Amniotic epithelial cell (primary cell): Measurements from ENCODE around the gene PCDH9.

ENCODE experiments used
- DNase-seq: peaks from one replicate; pipeline ENCODE4 v3.0.0-alpha.2; 2010; ENCODE audit warnings: low read depth

Gene PCDH9

DNA sequence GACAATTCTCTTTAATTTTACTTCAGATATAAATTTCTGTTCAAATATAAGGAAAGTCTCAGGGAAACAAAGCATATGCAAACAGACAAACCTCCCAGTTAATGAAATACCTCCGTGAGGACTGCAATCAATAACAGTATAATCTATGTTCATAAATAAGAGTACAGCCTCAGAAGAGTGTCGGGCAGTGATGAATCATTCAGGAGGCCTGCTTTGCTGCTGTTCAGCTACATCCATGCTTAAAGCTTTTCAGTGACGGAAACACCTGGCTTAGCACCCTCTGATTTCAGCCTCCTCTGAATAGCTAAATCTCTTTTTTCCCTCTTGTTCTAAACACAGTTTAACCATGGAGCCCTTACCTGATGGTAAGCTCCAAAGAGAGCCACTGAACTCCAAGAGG is 69.0 kb downstream of the PCDH9 start:
- peak; percentile 28 for DNase-seq

DNA sequence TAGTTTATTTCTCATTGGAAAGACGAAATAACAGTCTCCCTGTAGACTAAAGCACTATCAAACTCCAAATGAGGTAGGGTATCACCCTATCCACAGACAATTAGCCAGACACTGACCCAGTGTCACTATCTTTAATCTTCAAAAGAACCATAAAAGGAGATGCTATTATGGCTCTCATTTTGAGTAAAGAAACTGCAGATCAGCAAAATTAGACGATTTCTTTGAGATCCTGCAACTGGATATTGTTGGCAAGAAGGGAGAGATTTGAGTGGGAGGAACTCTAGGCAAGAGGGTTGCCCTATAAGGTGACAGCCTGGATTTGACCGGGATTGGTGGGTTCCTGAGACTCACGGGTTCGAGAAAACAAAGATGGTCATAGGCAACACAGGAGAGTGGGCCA is 71.2 kb downstream of the PCDH9 start:
- DNase-seq = no peak

DNA sequence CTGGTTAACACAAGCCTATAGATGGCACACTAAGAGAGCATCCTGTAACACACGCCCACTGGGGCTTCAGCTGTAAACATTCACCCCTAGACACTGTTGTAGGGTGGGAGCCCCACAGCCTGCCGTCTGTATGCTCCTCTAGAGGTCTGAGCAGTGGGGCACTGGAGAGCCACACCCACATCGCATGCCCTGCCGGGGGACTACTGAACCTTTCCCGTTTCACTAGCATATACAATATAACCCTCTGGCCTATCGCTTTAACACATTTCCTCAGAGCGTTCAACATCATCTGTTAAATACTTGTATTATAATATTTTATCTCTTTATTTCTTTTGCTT is 73.4 kb downstream of the PCDH9 start:
- no peak for DNase-seq

DNA sequence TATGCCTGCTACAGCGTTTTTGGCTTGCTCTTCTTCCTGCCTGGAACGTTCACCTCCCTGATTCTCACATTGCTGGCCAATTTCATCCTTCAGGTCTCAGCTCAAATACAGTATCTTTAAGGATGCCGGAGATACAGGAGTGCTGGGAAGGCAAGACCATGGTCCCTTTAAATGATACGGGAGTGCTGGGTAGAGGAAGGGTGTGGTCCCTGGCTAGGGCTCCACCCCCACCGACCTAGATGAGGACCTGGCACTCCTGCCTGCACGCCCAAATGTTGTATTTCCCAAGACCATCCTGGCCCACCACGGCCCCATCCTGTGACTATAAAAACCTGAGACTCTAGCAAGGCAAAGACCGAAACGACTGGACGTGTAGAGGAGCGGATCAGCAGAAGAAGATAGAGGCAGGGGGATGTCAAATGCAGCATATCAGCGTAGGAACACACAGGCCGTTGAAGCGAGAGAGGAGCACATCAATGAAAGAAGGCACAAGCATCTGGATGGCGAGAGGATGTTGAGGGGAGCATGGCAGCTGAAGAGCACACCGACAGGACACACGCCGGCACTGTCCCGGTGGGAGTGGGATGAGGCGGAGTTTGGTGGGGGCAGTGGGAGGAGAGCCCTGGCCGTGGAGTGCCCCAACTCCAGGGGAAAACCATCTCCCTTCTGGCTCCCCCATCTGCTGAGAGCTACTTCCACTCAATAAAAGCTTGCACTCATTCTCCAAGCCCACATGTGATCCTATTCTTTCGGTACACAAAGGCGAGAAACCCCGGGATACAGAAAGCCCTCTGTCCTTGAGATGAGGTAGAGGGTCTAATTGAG is 74.0 kb downstream of the PCDH9 start:
- no peak for DNase-seq

DNA sequence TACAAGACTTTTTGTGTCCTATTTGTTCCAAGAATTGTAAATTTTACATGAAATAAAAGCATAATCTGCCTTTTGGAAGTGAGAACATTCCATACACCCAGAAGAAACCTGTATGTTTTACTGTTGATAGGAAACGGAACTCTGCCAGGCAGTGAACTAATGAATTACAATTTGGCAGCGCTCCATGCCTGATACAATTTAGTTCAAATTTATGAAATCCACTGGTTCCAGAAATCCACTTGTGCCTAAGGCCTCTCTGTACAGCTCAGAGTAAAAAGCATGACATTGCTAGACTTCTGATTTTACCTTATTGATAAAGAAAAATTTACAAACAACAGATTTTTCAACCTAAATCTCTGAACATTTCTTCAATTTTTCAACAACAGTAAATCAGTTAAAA is 78.1 kb downstream of the PCDH9 start:
- DNase-seq = no peak

DNA sequence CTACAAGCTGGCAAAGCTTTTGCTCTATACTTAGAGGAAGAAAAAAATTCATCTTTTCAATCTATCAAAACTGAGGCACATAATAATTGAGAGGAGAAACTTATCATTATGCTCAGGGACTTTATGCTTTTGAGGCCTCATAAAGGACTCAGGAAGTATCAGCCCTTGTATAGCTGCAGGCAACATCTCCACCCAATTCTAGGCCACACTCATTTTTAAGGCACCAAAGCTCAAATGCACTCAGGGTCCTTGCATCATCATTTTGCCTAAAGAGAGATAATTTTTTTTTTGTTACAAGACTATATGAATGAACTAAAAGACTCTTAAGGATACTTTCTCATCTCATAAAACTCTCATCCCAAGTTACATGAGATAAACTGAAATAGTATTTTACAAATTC is 78.5 kb downstream of the PCDH9 start:
- no peak for DNase-seq

DNA sequence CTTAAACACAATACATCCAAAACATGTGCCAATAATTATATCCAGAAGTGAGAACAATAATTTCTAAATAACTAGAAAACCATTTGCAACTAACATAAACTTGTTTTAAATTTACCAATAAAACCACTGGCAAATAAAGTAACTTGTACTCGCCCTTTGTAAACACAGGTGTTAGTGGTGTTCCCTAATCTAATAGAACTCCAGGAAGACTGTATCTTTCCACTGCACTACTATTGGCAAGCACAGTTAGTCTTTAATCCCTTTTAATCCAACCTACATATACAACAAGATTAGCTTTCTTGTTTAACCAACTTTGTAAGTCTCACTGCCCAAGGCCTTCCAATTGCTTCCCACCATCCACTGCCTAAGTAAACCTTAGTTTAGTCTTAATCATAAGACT is 79.5 kb downstream of the PCDH9 start:
- no peak for DNase-seq

DNA sequence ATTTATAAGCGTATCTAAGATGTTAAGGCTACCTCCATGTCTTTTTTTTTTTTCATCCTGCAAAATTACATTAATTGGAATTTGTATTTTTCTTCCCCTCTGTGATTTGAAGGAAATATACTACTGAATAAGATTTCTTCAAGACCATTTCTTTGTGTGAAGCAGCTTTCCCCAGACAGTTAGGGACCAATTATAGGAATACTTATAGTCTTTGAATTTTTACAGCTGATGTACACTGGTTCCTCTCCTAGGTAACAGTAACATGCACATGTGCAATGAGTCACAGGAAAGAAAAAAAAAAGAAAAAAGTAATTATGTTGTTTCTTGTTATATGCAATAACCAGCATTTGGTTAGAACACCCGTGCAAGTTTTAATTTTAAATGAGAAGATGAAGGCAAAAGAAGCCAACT is 82.0 kb downstream of the PCDH9 start:
- peak; percentile 54 for DNase-seq

DNA sequence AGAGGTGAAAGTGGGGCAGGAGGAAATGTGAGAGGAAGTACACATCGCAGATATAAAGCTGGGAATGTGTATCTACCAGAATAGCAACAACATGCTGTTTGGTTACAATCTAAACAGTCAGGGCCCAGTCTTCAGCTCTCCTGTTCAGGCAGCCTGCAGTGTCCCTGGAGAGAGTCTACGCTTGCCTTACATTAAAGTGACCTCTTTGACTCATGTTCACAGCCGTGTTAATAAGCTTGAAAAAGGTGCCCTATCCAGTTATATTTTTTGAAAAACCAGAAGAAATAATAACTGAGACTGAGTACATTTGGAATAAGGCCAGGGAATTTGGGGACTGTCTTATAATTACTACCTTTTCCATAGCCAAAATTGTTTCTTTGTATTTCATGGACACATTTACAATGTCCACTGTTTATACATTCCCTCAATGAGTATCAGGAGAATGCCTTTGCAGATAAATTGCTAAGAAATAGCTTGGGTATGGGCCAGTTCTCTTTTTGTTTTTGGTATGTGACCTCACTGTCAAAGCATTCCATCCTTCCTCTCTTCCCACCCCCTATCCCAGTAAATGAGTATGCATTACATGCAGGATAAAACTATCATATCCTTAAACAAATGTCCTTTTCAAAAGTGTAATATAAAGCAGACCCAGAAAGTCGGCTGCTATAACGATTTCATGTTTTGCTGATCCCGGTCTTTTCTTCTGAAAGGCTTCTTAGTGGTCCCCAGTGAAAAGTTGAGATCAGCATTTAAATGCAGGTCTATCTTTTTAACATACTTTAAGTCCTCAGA is 82.6 kb downstream of the PCDH9 start:
- DNase-seq = peak; percentile 48

DNA sequence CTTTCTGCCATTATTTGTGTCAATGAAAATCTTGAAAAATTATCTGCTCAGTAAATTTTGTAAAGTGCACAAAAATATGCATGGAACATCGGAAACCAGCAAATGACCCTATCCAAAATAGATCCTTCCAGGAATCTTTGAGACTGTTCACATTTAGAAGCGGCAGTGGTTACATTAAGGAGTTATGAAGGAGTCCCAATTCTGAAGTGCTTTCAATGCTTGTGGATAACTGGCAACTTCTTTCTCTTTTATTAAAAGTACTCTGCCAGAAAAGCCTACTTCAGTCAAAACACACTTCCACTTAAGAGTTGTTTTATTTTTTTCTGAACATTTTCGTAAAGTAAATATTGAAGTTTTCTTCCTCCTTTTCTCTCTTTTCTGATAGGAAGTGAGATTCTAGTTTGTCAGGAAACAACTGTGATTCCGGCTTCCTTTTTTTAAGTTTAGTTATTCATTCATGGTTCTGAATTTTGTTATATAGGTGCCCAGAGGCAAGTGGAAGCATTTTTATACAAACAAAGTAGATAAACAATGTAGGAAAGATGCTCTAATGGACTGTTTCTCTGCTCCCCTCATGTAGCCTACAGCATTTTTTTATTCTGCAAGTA is 83.5 kb downstream of the PCDH9 start:
- DNase-seq = no peak

DNA sequence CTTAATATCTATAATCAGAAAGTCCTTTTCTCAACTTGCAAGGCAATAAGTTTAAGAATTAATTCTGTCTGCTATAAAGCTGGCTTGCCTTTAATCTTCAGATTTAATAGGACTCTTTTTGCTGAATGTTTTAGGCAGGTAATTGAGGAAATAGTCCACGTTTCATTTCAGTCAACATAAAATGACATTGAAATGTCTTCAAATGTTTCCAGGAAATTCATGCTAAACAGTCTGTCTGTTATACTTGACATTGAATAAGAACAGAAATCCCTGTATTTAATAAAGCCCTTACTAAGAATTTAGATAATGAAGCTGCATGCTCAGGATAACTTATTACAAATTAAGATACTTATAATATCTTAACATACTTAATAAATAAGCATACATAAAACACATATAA is 84.2 kb downstream of the PCDH9 start:
- DNase-seq = no peak

DNA sequence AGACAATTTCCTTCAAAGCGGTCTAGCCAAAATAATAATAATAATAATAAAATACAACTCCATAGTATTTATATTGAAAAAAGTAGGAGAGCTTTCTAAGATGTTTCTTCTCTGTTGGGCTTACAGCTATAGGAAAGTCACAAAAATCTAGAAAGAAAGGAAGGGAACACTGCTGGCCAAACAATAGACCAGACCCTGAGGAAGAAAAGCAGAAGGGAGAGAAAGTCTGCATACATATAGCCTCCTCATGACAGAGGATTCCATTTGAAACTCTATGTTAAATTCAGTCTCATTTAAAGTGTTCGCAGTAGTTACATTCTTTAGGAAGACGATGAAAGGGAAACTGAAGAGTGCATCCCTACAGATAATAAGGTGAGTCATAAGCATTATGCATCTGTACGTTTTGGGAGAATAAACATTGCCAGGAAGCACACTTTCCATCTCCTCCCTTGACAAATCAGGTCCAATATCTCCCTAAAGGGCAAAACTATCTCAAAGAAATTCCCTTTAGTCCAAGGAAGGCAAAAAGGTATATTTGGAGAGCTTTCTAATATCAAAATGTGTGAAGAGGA is 86.5 kb downstream of the PCDH9 start:
- DNase-seq = peak; percentile 21

DNA sequence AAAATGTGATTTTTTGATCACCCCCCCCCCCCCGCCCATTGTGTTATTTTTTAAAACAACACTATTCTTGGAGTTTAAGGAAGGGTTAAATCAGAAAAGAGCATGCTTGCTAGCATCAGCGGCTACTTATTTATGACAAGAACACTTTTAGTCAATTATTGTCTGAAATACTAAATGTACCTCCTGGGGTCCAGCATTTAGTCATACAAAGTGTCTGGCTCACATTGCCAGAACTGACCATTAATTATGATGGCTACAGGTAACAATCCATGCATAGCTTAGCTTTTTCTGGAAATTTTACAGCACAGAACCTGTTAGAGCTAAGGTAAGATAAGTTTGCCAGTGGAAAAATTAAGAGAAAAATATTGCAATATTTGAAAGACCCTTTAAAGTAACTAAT is 90.1 kb downstream of the PCDH9 start:
- no peak for DNase-seq

DNA sequence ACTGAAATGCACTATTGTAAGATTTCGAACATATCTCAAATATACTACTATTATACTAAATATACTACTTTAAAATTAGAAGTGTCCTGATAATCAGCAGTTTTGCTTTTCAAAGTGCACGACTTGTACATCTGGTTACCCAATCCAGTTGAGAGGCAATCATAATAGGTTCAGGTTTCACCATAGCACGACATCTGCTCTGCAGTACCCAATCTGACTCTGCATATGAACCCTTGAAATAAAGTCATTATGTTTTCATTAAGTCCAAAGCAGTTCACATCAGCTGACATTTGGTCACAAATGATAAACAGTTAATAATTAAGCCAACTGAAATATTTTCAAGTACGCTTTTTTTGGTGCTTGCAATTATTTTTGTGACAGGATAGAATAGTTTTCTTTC is 90.6 kb downstream of the PCDH9 start:
- DNase-seq = no peak

DNA sequence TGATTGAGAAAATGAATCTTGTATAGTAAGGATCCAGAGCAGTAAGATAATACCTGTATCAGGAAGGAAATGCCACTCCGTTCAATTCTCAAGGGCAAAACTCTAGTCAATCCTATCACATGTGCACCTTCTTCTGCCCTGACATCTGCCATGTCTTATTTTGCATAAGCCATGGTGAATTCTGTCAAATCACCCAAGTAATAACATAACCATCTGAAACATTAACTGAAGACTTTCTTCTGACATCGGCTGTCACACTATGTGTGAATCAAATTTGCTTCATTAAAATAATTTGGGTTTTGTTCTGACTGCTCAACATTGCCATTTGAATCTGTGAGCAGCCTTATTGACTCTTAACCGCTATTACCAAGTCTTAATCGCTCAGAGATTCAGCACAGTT is 91.2 kb downstream of the PCDH9 start:
- DNase-seq = no peak

DNA sequence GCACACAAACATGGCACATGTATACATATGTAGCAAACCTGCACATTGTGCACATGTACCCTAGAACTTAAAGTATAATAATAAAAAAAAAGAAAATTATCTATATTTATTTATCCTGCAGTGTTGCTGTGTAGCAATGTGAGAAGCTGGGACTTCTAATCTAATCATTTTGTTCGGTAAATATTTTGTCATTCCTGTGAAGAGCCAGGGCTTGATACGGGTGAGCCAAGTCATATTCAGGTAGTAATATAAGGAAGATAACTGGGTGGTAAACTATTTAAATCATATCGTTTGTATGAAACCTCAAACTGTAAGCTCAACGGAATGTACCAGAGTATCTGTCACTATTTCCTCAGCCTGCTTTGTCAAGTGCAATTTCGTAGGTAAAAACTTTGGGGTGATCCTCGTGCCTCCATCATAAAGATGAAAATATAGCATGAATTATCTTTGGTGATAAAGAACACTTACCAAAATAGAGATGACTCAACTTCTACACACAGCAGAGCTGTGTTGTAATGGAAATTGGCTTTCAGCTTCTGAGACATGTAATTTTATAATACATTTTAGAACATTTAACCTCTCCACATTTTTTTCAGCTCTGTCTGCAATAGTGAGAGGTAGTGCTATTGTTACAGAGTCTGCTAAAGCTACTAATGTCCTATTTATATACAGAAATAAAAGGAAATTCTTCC is 92.9 kb downstream of the PCDH9 start:
- DNase-seq = peak; percentile 67

DNA sequence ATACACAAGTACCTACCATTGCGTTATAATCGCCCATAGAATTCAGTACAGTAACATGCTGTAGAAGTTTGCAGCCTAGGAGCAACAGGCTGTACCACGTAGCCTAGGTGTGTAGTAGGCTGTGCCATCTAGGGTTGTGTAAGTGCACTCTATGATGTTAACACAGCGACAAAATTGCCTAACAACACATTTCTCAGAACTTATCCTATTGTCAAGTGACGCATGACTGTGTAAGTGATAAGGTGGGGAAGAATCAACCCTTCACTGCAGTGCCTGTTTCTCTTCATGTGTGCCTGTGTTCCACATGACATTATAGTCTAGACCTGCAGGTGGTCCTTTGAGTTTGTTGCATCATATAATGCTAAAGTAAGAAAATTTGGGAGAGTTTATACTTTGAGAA is 94.0 kb downstream of the PCDH9 start:
- DNase-seq = peak; percentile 49

DNA sequence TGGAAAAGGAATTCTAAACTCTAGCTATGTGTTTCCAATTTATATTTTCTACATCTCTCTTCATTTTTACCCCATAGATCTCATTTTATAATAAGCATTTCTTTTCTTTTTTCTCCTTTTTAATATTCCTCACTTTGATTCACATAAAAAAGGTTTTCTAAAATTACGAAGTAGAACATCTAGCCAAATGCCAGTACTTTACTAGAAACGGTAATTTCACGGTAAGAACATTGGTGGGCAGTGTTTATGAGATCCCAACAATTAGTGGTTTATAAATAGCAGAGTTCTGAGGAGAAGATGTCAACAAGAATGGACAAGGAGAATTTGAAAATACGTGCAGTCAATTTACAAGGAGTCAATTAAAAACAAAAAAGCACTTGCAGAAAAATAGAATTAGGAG is 94.8 kb downstream of the PCDH9 start:
- DNase-seq = no peak

DNA sequence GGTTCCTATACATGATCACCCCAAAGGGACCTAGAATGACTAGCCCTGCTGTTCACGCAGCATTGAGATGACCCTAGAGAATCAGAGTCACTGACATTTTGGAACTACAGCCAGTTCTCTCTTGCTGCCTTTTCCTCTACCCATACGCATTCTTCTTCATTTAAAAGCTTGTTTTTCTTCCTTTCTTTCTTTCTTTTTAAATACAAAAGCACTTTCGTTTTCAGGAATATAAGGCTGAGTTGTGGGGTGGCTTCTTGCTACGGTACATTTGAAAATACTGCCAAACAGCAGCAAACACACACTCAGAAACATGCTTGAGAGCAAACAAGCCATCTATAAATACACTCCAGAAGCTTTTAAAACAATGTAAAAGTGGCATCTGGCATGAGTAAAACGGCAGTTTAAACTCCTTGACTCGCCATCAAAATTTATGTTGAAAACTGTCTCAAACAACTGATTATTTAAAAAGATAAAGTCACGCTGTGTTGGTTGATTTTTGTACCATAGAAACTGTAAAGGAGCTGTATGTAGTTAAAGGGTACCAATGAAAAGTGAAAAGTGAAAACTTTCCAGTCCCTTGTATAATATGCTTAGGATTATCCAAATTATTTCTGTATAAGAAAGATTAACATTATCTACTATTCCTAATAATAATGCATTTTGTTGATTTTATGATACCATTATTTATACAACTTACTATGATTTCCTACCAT is 95.6 kb downstream of the PCDH9 start:
- DNase-seq = no peak

DNA sequence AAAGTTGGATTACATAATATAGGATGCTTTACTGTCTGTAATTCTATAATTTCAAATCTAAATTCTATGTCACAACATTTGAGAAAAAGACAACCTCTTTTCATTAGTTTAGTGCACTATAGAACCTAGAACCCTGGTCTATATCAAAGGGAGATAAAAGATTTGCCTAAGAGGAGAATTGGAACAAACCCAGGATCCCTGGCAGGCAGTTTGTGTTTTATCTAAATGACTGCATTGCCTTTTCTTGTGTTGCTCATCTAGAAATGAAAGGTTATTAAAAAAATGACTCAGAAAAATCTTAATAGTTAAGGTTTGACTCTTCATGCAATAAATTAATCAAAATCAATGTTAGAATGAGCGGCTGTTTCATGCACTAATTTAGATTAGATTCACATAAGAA is 96.7 kb downstream of the PCDH9 start:
- DNase-seq = peak; percentile 27

DNA sequence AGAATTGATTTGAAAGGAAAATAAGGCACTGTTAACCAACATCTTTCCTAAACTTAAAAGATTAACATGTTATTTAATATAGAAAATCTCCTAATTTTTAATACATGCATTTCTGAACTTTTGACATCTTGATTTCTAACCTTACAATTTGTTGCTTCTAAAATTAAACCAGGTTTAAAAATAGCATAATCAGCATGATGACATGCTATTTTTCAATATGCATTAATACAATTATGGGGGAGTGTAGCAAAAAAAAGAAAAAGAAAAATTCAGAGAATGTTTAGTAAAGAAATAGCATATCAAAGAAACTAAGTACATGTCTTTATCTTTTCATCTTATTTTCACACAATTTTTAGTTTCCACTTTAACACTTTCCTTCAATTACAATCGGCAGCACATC is 98.7 kb downstream of the PCDH9 start:
- DNase-seq = no peak

DNA sequence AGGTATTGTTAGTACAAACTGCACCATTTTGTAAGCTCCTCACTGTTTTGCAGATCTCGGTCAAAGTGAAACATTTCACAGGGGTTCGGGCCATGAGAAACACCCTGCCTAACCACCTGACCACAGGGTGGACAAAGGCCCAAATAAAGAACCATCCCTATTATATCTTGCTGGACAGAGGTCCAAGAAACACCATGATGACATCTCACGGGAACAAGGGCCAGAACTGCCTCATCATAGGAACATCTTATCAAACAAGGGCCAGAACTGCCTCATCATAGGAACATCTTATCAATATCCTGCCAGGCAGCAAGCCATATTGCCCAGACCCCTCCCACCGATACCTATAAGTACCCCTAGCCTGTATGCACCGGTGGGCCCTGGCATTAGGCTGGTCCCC is 99.7 kb downstream of the PCDH9 start:
- DNase-seq = no peak
